ENCODE data around the gene MS4A14. TPM values are rescaled to one million over a fixed set of nuclear protein-coding genes. Genes with fewer than 3 reads are reported as not detected.

MS4A14 gene
- total RNA-seq, 1 donor from 2014 or later = not detected

Other genes starting within 250 kb of the MS4A14 start
- gene MS4A6A, start 213.4 kb upstream of the MS4A14 start, total RNA-seq = not detected in 2 replicates
- gene MS4A4E, start 153.3 kb upstream of the MS4A14 start, total RNA-seq = 0.16 TPM in 1 of 2 replicates, not detected in the other
- not detected in 2 replicates for gene MS4A4A, start 115.8 kb upstream of the MS4A14 start, total RNA-seq
- gene MS4A6E, start 69.2 kb upstream of the MS4A14 start, total RNA-seq = not detected in 2 replicates
- not detected in 2 replicates for gene MS4A7, start 17.9 kb upstream of the MS4A14 start, total RNA-seq
- gene MS4A5, start 33.1 kb downstream of the MS4A14 start, total RNA-seq = not detected in 2 replicates
- 0.27 TPM in 1 of 2 replicates, not detected in the other for gene MS4A1, start 59.4 kb downstream of the MS4A14 start, total RNA-seq
- gene MS4A12, start 96.3 kb downstream of the MS4A14 start, total RNA-seq = not detected in 2 replicates
- not detected in 2 replicates for gene MS4A13, start 118.9 kb downstream of the MS4A14 start, total RNA-seq

Measured in T-helper 2 cell treated with Interferon-gamma antibody and Interleukin-4, amounts not matched to agents 100 ng/mL and 5 ng/mL, for 36 hours (primary cell).